ENCODE measurements around the gene SESTD1.

The SESTD1 gene

GRCh38 chr2:179129574-179130238 is 134.9 kb downstream of the SESTD1 start:
- H3K4me3 ChIP-seq (ENCODE audit: low read depth in 1 of 2, low read length in 2 of 2), result no peak overlapping the region
- H3K9me3 ChIP-seq (ENCODE audit: low read length), result no peaks in the 10 kb centered on the region
- H3K4me1 ChIP-seq (ENCODE audit: insufficient read depth, low read length), result no peaks in the 10 kb centered on the region
- H3K27ac ChIP-seq (ENCODE audit: low read depth, low read length), result no peak overlapping the region
- H3K9ac ChIP-seq (ENCODE audit: low read length), result no peak overlapping the region
- no peaks in the 10 kb centered on the region for H3K27me3 ChIP-seq (ENCODE audit: control insufficient read depth in 1 of 2, insufficient read depth in 2 of 2, low read length in 2 of 2)
- H3K36me3 ChIP-seq (ENCODE audit: insufficient read depth, low read length), result peaks cover 4% of the 10 kb centered on the region

GRCh38 chr2:179125404-179125803 is 139.2 kb downstream of the SESTD1 start:
- Histone ChIP-seq H3K27ac (ENCODE audit: low read depth, low read length) (no peak overlapping the region), H3K36me3 (ENCODE audit: insufficient read depth, low read length) (peaks cover 11% of the 10 kb centered on the region), H3K4me3 (ENCODE audit: low read depth in 1 of 2, low read length in 2 of 2) (no peak overlapping the region), H3K27me3 (ENCODE audit: control insufficient read depth in 1 of 2, insufficient read depth in 2 of 2, low read length in 2 of 2) (no peaks in the 10 kb centered on the region), H3K9ac (ENCODE audit: low read length) (no peak overlapping the region), H3K4me1 (ENCODE audit: insufficient read depth, low read length) (no peaks in the 10 kb centered on the region), H3K9me3 (ENCODE audit: low read length) (no peaks in the 10 kb centered on the region)

GRCh38 chr2:179124282-179124681 is 140.3 kb downstream of the SESTD1 start:
- Histone ChIP-seq H3K36me3 (ENCODE audit: insufficient read depth, low read length) (peaks cover 17% of the 10 kb centered on the region), H3K4me3 (ENCODE audit: low read depth in 1 of 2, low read length in 2 of 2) (no peak overlapping the region), H3K27ac (ENCODE audit: low read depth, low read length) (no peak overlapping the region), H3K9ac (ENCODE audit: low read length) (no peak overlapping the region), H3K27me3 (ENCODE audit: control insufficient read depth in 1 of 2, insufficient read depth in 2 of 2, low read length in 2 of 2) (no peaks in the 10 kb centered on the region), H3K4me1 (ENCODE audit: insufficient read depth, low read length) (no peaks in the 10 kb centered on the region), H3K9me3 (ENCODE audit: low read length) (no peaks in the 10 kb centered on the region)

- Histone ChIP-seq H3K27me3 (ENCODE audit: control insufficient read depth in 1 of 2, insufficient read depth in 2 of 2, low read length in 2 of 2) (no peaks in the 10 kb centered on the region), H3K9me3 (ENCODE audit: low read length) (no peaks in the 10 kb centered on the region), H3K36me3 (ENCODE audit: insufficient read depth, low read length) (peaks cover 18% of the 10 kb centered on the region), H3K4me3 (ENCODE audit: low read depth in 1 of 2, low read length in 2 of 2) (no peak overlapping the region), H3K27ac (ENCODE audit: low read depth, low read length) (no peak overlapping the region), H3K4me1 (ENCODE audit: insufficient read depth, low read length) (no peaks in the 10 kb centered on the region), H3K9ac (ENCODE audit: low read length) (no peak overlapping the region)
Observed at GRCh38 chr2:179123272-179123662, 141.4 kb downstream of the SESTD1 start.

GRCh38 chr2:179107737-179108136 is 156.9 kb downstream of the SESTD1 start:
- Histone ChIP-seq H3K9me3 (ENCODE audit: low read length) (no peaks in the 10 kb centered on the region), H3K27ac (ENCODE audit: low read depth, low read length) (no peak overlapping the region), H3K4me3 (ENCODE audit: low read depth in 1 of 2, low read length in 2 of 2) (no peak overlapping the region), H3K9ac (ENCODE audit: low read length) (no peak overlapping the region), H3K27me3 (ENCODE audit: control insufficient read depth in 1 of 2, insufficient read depth in 2 of 2, low read length in 2 of 2) (no peaks in the 10 kb centered on the region), H3K4me1 (ENCODE audit: insufficient read depth, low read length) (peaks cover 22% of the 10 kb centered on the region), H3K36me3 (ENCODE audit: insufficient read depth, low read length) (peaks cover 18% of the 10 kb centered on the region)

- H3K9ac ChIP-seq (ENCODE audit: low read length), result no peak overlapping the region
- H3K4me1 ChIP-seq (ENCODE audit: insufficient read depth, low read length), result peaks cover 22% of the 10 kb centered on the region
- no peak overlapping the region for H3K4me3 ChIP-seq (ENCODE audit: low read depth in 1 of 2, low read length in 2 of 2)
- H3K27ac ChIP-seq (ENCODE audit: low read depth, low read length), result no peak overlapping the region
- no peaks in the 10 kb centered on the region for H3K27me3 ChIP-seq (ENCODE audit: control insufficient read depth in 1 of 2, insufficient read depth in 2 of 2, low read length in 2 of 2)
- H3K9me3 ChIP-seq (ENCODE audit: low read length), result no peaks in the 10 kb centered on the region
- H3K36me3 ChIP-seq (ENCODE audit: insufficient read depth, low read length), result peaks cover 9% of the 10 kb centered on the region
Observed at GRCh38 chr2:179106676-179107428, 157.8 kb downstream of the SESTD1 start.

- no peak overlapping the region for H3K27ac ChIP-seq (ENCODE audit: low read depth, low read length)
- peaks cover 22% of the 10 kb centered on the region for H3K4me1 ChIP-seq (ENCODE audit: insufficient read depth, low read length)
- H3K9ac ChIP-seq (ENCODE audit: low read length), result no peak overlapping the region
- no peak overlapping the region for H3K4me3 ChIP-seq (ENCODE audit: low read depth in 1 of 2, low read length in 2 of 2)
- H3K9me3 ChIP-seq (ENCODE audit: low read length), result no peaks in the 10 kb centered on the region
- peaks cover 8% of the 10 kb centered on the region for H3K36me3 ChIP-seq (ENCODE audit: insufficient read depth, low read length)
- no peaks in the 10 kb centered on the region for H3K27me3 ChIP-seq (ENCODE audit: control insufficient read depth in 1 of 2, insufficient read depth in 2 of 2, low read length in 2 of 2)
Observed at GRCh38 chr2:179106342-179106675, 158.3 kb downstream of the SESTD1 start.

- H3K36me3 ChIP-seq (ENCODE audit: insufficient read depth, low read length), result peaks cover 8% of the 10 kb centered on the region
- no peaks in the 10 kb centered on the region for H3K27me3 ChIP-seq (ENCODE audit: control insufficient read depth in 1 of 2, insufficient read depth in 2 of 2, low read length in 2 of 2)
- no peak overlapping the region for H3K4me3 ChIP-seq (ENCODE audit: low read depth in 1 of 2, low read length in 2 of 2)
- peaks cover 22% of the 10 kb centered on the region for H3K4me1 ChIP-seq (ENCODE audit: insufficient read depth, low read length)
- no peak overlapping the region for H3K27ac ChIP-seq (ENCODE audit: low read depth, low read length)
- H3K9me3 ChIP-seq (ENCODE audit: low read length), result no peaks in the 10 kb centered on the region
- H3K9ac ChIP-seq (ENCODE audit: low read length), result no peak overlapping the region
Observed at GRCh38 chr2:179104736-179105135, 159.9 kb downstream of the SESTD1 start.

- no peak overlapping the region for H3K9ac ChIP-seq (ENCODE audit: low read length)
- H3K27me3 ChIP-seq (ENCODE audit: control insufficient read depth in 1 of 2, insufficient read depth in 2 of 2, low read length in 2 of 2), result no peaks in the 10 kb centered on the region
- H3K36me3 ChIP-seq (ENCODE audit: insufficient read depth, low read length), result no peaks in the 10 kb centered on the region
- H3K9me3 ChIP-seq (ENCODE audit: low read length), result no peaks in the 10 kb centered on the region
- no peak overlapping the region for H3K4me3 ChIP-seq (ENCODE audit: low read depth in 1 of 2, low read length in 2 of 2)
- H3K4me1 ChIP-seq (ENCODE audit: insufficient read depth, low read length), result no peaks in the 10 kb centered on the region
- H3K27ac ChIP-seq (ENCODE audit: low read depth, low read length), result no peak overlapping the region
Observed at GRCh38 chr2:179098080-179098689, 166.4 kb downstream of the SESTD1 start.

GRCh38 chr2:179097131-179097530 is 167.5 kb downstream of the SESTD1 start:
- Histone ChIP-seq H3K27me3 (ENCODE audit: control insufficient read depth in 1 of 2, insufficient read depth in 2 of 2, low read length in 2 of 2) (no peaks in the 10 kb centered on the region), H3K4me1 (ENCODE audit: insufficient read depth, low read length) (no peaks in the 10 kb centered on the region)

GRCh38 chr2:179096090-179096489 is 168.5 kb downstream of the SESTD1 start:
- Histone ChIP-seq H3K4me1 (ENCODE audit: insufficient read depth, low read length) (no peaks in the 10 kb centered on the region), H3K9ac (ENCODE audit: low read length) (no peak overlapping the region), H3K36me3 (ENCODE audit: insufficient read depth, low read length) (no peaks in the 10 kb centered on the region), H3K27ac (ENCODE audit: low read depth, low read length) (no peak overlapping the region), H3K4me3 (ENCODE audit: low read depth in 1 of 2, low read length in 2 of 2) (no peak overlapping the region), H3K9me3 (ENCODE audit: low read length) (no peaks in the 10 kb centered on the region), H3K27me3 (ENCODE audit: control insufficient read depth in 1 of 2, insufficient read depth in 2 of 2, low read length in 2 of 2) (no peaks in the 10 kb centered on the region)

More at GRCh38 chr2:179097131-179097530, 167.5 kb downstream of the SESTD1 start:
- Histone ChIP-seq H3K4me3 (ENCODE audit: low read depth in 1 of 2, low read length in 2 of 2) (no peak overlapping the region), H3K9ac (ENCODE audit: low read length) (no peak overlapping the region), H3K27ac (ENCODE audit: low read depth, low read length) (no peak overlapping the region), H3K9me3 (ENCODE audit: low read length) (no peaks in the 10 kb centered on the region), H3K36me3 (ENCODE audit: insufficient read depth, low read length) (no peaks in the 10 kb centered on the region)
